Endothelial cell of umbilical vein (primary cell): ENCODE data around the gene CLTCL1. TPM values are rescaled to one million over a fixed set of nuclear protein-coding genes. Genes with fewer than 3 reads are reported as not detected.

Experiments used
- BruUV-seq: library from RNA; stranded (reverse); fragments of 400-500 nt; replicated peaks from 2 replicates; lab custom pipeline; 2021; lab: Mats Ljungman, UMichigan
- CTCF ChIA-PET: fragments of 300-600, 350-600 bp; sonication (Branson Sonifier 250); formaldehyde crosslinking; loops from one replicate; lab custom pipeline; 2021; ENCODE audit warnings: antibody characterized with exemption, inconsistent platforms; lab: Charles Lee
- POLR2A ChIA-PET: fragments of 300-600, 350-600 bp; sonication (Branson Sonifier 250); formaldehyde crosslinking; loops from one replicate; lab custom pipeline; 2021; ENCODE audit warnings: antibody characterized with exemption, inconsistent platforms; lab: Charles Lee
- DNase-seq: peaks from one replicate; pipeline ENCODE4 v3.0.0-alpha.2; 2011; ENCODE audit warnings: low read depth, low spot score
- FAIRE-seq: peaks from 2 replicates; lab custom pipeline; 2011; peaks lifted over from hg19 to GRCh38; lab: Jason Lieb, UNC
- H2AFZ ChIP-seq: 2 replicates; pipeline ENCODE4 v1.6.0; 2012; ENCODE audit warnings: low read depth, low read length, control low read depth, inconsistent platforms
- H3K27ac ChIP-seq: 2 replicates; pipeline ENCODE4 v1.5.1; 2011; ENCODE audit warnings: low read depth, mild to moderate bottlenecking, control low read depth, low read length, moderate library complexity; ENCODE audit not compliant: insufficient read depth
- H3K27me3 ChIP-seq, 2 experiments: 2 replicates each; pipeline versions ENCODE4 v1.6.0 to v1.6.1; 2011; ENCODE audit warnings: low read length in 2 of 2, mixed read lengths in 1 of 2; ENCODE audit not compliant: control insufficient read depth in 2 of 2, insufficient read depth in 2 of 2
- H3K36me3 ChIP-seq, 2 experiments: 2 replicates in 1 of 2; 3 replicates in 1 of 2; pipeline ENCODE4 v1.5.1; 2011; ENCODE audit warnings: low read length in 2 of 2, mild to moderate bottlenecking in 1 of 2, moderate library complexity in 1 of 2; ENCODE audit not compliant: control insufficient read depth in 2 of 2, insufficient read depth in 2 of 2; ENCODE audit errors: extremely low read depth in 1 of 2
- H3K4me1 ChIP-seq: 3 replicates; pipeline ENCODE4 v1.5.1; 2011; ENCODE audit warnings: mild to moderate bottlenecking, low read length; ENCODE audit not compliant: control insufficient read depth, insufficient read depth; ENCODE audit errors: extremely low read depth
- H3K4me2 ChIP-seq: 2 replicates; pipeline ENCODE4 v1.6.1; 2011; ENCODE audit warnings: low read length, control low read depth, mixed read lengths; ENCODE audit not compliant: insufficient read depth
- H3K4me3 ChIP-seq, 3 experiments: fragments of 200-600 bp in 1 of 3; sonication (generic), shearing (Covaris generic) in 1 of 3; replicated peaks in 1 of 3; 2 replicates each; pipeline ENCODE4 v1.5.1; 2011 to 2016; ENCODE audit warnings: control low read depth in 3 of 3, low read length in 3 of 3, mild to moderate bottlenecking in 2 of 3, inconsistent platforms in 1 of 3, low read depth in 1 of 3, moderate library complexity in 1 of 3; ENCODE audit not compliant: insufficient read depth in 1 of 3
- H3K79me2 ChIP-seq: 2 replicates; pipeline ENCODE4 v1.6.0; 2012; ENCODE audit warnings: low read length, inconsistent platforms; ENCODE audit not compliant: control insufficient read depth, insufficient read depth
- H3K9ac ChIP-seq: replicated peaks from 2 replicates; pipeline ENCODE3; 2011; ENCODE audit warnings: low read length, control low read depth; ENCODE audit not compliant: insufficient read depth; ENCODE audit errors: extremely low read depth
- H3K9me1 ChIP-seq: replicated peaks from 3 replicates; pipeline ENCODE4 v1.6.0; 2011; ENCODE audit warnings: mild to moderate bottlenecking, low read length; ENCODE audit not compliant: control insufficient read depth, insufficient read depth; ENCODE audit errors: extremely low read depth
- H3K9me3 ChIP-seq: replicated peaks from 2 replicates; pipeline ENCODE4 v1.5.1; 2012; ENCODE audit warnings: low read length, inconsistent platforms; ENCODE audit not compliant: control insufficient read depth, insufficient read depth
- H4K20me1 ChIP-seq: replicated peaks from 2 replicates; pipeline ENCODE3; 2011; ENCODE audit warnings: mild to moderate bottlenecking, low read length; ENCODE audit not compliant: control insufficient read depth, insufficient read depth; ENCODE audit errors: extremely low read depth
- EZH2 ChIP-seq: IDR thresholded peaks from 2 replicates; pipeline ENCODE4 v1.6.1; 2012; ENCODE audit warnings: borderline replicate concordance, low read depth, mild to moderate bottlenecking, moderate library complexity, low read length, inconsistent platforms; ENCODE audit not compliant: severe bottlenecking
- FOS ChIP-seq: IDR thresholded peaks from 2 replicates; pipeline ENCODE4 v1.6.1; 2011; ENCODE audit warnings: mild to moderate bottlenecking, low read length, moderate library complexity, borderline replicate concordance; ENCODE audit not compliant: insufficient read depth
- GATA2 ChIP-seq: IDR thresholded peaks from 2 replicates; pipeline ENCODE4 v1.7.0; 2011; ENCODE audit warnings: low read depth, mild to moderate bottlenecking, moderate library complexity, mixed read lengths, low read length; ENCODE audit not compliant: insufficient read length, insufficient read depth
- JUN ChIP-seq: IDR thresholded peaks from 2 replicates; pipeline ENCODE4 v1.6.1; 2011; ENCODE audit warnings: borderline replicate concordance, low read depth; ENCODE audit not compliant: insufficient read length, insufficient read depth
- MAX ChIP-seq: IDR thresholded peaks from 2 replicates; pipeline ENCODE4 v1.6.1; 2011; ENCODE audit not compliant: insufficient read depth, insufficient read length
- MYC ChIP-seq: IDR thresholded peaks from one replicate; pipeline ENCODE4 v1.6.1; 2011; ENCODE audit warnings: mild to moderate bottlenecking, low read depth, low read length
- POLR2A ChIP-seq: IDR thresholded peaks from 2 replicates; pipeline ENCODE4 v1.6.1; 2012; ENCODE audit warnings: low read depth, mild to moderate bottlenecking, control low read depth, low read length
- POLR2AphosphoS5 ChIP-seq: IDR thresholded peaks from 2 replicates; pipeline ENCODE4 v1.6.1; 2012; ENCODE audit warnings: low read depth, mild to moderate bottlenecking, control low read depth, low read length, moderate library complexity; ENCODE audit not compliant: insufficient read depth
- dilution Hi-C: fragments of 300-500 bp; cut with MboI; formaldehyde crosslinking; loops from one replicate; pipeline ENCODE4 v1.15.0; 2019; ENCODE audit warnings: low sequenced_read_pairs; ENCODE audit not compliant: extremely low pct_ligation_motif_present
- intact Hi-C: fragments of 100-400 bp; cut with micrococcal nuclease; formaldehyde crosslinking; loops from one replicate; pipeline ENCODE4 v1.10.0; 2022
- polyA plus RNA-seq, 4 experiments: library from polyadenylated mRNA; depleted of rRNA in 3 of 4; stranded (reverse) in 3 of 4; unstranded in 1 of 4; fragments of >200 nt; gene quantifications; 2 replicates each; pipeline versions ENCODE4 v1.2.1 to v1.2.3, GENCODE V29; 2011 to 2012; ENCODE audit warnings: missing spikeins in 1 of 4
- total RNA-seq: library from RNA; stranded (reverse); gene quantifications from 2 replicates; pipeline ENCODE4 v1.2.3, GENCODE V29; 2021
- TF ChIP-seq, protein P1 (sequence below), 2 donors: IDR thresholded peaks; 1 replicate in 1 of 2; 2 replicates in 1 of 2; pipeline ENCODE4 v1.5.1; 2011; ENCODE audit warnings: low read length in 2 of 2, mild to moderate bottlenecking in 2 of 2, moderate library complexity in 2 of 2, control low read depth in 1 of 2, inconsistent platforms in 1 of 2, low read depth in 1 of 2; ENCODE audit not compliant: insufficient read depth in 1 of 2; ENCODE audit errors: extremely low read depth in 1 of 2

CLTCL1 gene
- total and polyA plus RNA-seq, 2 donors (not counting 3 experiments of a cell fraction or from before 2014, with no cell fraction given): 5.0 to 6.2 TPM

GRCh38 chr22:19137384-19138216 is 153.9 kb downstream of the CLTCL1 start:
- intact Hi-C loops: no loop called here
- H3K27ac ChIP-seq: no peak overlapping the region
- no peak for TF ChIP-seq FOS
- no peak for TF ChIP-seq MYC
- TF ChIP-seq POLR2A: no peak
- TF ChIP-seq, protein P1, sequence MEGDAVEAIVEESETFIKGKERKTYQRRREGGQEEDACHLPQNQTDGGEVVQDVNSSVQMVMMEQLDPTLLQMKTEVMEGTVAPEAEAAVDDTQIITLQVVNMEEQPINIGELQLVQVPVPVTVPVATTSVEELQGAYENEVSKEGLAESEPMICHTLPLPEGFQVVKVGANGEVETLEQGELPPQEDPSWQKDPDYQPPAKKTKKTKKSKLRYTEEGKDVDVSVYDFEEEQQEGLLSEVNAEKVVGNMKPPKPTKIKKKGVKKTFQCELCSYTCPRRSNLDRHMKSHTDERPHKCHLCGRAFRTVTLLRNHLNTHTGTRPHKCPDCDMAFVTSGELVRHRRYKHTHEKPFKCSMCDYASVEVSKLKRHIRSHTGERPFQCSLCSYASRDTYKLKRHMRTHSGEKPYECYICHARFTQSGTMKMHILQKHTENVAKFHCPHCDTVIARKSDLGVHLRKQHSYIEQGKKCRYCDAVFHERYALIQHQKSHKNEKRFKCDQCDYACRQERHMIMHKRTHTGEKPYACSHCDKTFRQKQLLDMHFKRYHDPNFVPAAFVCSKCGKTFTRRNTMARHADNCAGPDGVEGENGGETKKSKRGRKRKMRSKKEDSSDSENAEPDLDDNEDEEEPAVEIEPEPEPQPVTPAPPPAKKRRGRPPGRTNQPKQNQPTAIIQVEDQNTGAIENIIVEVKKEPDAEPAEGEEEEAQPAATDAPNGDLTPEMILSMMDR (IDR thresholded peaks at IDR 0.05; ENCODE audit: extremely low read depth in 1 of 2, insufficient read depth in 1 of 2, low read depth in 1 of 2, low read length in 2 of 2): no peak
- TF ChIP-seq GATA2: no peak
- TF ChIP-seq JUN: no peak
- no peak for TF ChIP-seq EZH2
- no peak for TF ChIP-seq POLR2AphosphoS5
- TF ChIP-seq MAX: no peak
- H2AFZ ChIP-seq: no peak overlapping the region
- H3K4me1 ChIP-seq: no peaks in the 10 kb centered on the region
- ChIA-PET POLR2A (no interaction called here), CTCF (no interaction called here)
- BruUV-seq: no TSS peak
- no peak overlapping the region for H3K4me2 ChIP-seq
- no peaks in the 10 kb centered on the region for H3K27me3 ChIP-seq
- no peaks in the 10 kb centered on the region for H3K79me2 ChIP-seq
- H3K9me1 ChIP-seq: no peaks in the 10 kb centered on the region
- no peak overlapping the region for H3K9ac ChIP-seq
- no peak for FAIRE-seq
- DNase-seq: no peak
- H4K20me1 ChIP-seq: no peaks in the 10 kb centered on the region
- peaks cover 16 to 75% of the 10 kb centered on the region in 2 experiments for H3K36me3 ChIP-seq
- H3K4me3 ChIP-seq: no peak overlapping the region
- H3K9me3 ChIP-seq: no peaks in the 10 kb centered on the region
- dilution Hi-C loops: no loop called here
